A673 (cell line): ENCODE measurements around the gene FZD7.

Source experiments
- CTCF ChIP-seq: fragments of 300-800, 200-600 bp; sonication (generic); conservative IDR thresholded peaks from 2 replicates; pipeline ENCODE4 v1.5.1; 2017; ENCODE audit warnings: low read depth, mild to moderate bottlenecking, antibody characterized with exemption, low read length, moderate library complexity, mixed read lengths
- EZH2 ChIP-seq: fragments of 200-600 bp; sonication (generic); IDR thresholded peaks from 2 replicates; pipeline ENCODE4 v1.6.1; 2017; ENCODE audit warnings: borderline replicate concordance, low read depth, mild to moderate bottlenecking, mixed read lengths, antibody characterized with exemption, low read length; ENCODE audit not compliant: poor library complexity, severe bottlenecking

- TF ChIP-seq CTCF = no peak
- TF ChIP-seq EZH2 = no peak
Observed at GRCh38 chr2:202074324-202074723, 40.7 kb downstream of the FZD7 start.
